ENCODE data around the gene LYPD5. TPM values are rescaled to one million over a fixed set of nuclear protein-coding genes. Genes with fewer than 3 reads are reported as not detected.

LYPD5 gene
- total RNA-seq, 1 donor from 2014 or later = 0.85 TPM

DNA sequence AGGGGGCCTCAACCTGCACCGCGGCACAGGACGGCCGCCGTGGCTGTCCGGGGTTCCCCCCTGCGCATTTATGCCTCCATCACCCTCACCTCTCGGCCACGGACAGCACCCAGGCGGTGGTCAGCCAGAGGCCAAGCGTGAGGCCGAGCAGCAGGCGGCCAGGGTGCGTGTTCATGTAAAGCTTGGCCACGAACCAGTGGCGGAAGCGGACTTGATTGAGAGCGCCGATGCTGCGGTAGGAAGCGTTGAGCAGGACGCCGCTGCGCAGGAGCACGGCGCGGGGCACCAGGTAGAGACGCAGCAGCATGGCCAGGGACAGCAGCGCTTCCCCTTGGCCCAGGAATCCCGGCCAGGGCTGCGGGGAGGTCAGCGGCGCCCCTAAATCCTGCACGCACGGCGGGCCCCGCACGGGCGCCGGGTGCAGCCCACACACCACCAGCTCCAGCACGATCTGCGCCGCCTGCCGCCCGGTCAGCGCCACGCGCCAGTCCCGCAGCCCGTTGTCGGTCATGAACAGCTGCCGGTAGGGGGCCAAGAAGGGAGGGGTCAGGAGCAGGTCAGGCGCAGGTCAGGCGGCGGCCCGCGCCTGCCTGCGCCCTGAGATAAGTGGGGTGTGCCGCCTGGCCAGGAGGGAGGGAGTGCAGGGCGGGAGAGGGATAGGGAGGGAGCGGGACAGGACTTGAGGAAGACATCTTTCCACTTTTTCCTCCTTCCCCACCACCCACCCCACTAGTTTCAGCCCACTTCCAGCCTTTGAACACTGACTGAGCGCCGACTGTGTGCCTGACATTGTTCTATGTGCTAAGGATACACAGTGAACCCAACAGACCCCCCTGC is 27.9 kb downstream of the LYPD5 start:
- Mint-ChIP-seq H3K4me1 (ENCODE audit: unreplicated experiment) (peaks cover 37% of the 10 kb centered on the region), H3K27ac (no peak overlapping the region), H3K9me3 (no peaks in the 10 kb centered on the region), H3K4me3 (peak overlapping the region; percentile 77), H3K27me3 (peaks cover 34% of the 10 kb centered on the region), H3K36me3 (no peaks in the 10 kb centered on the region)
- DNase-seq (ENCODE audit: extremely low spot score, unreplicated experiment) = peak; percentile 82
- TF ChIP-seq, protein P1, sequence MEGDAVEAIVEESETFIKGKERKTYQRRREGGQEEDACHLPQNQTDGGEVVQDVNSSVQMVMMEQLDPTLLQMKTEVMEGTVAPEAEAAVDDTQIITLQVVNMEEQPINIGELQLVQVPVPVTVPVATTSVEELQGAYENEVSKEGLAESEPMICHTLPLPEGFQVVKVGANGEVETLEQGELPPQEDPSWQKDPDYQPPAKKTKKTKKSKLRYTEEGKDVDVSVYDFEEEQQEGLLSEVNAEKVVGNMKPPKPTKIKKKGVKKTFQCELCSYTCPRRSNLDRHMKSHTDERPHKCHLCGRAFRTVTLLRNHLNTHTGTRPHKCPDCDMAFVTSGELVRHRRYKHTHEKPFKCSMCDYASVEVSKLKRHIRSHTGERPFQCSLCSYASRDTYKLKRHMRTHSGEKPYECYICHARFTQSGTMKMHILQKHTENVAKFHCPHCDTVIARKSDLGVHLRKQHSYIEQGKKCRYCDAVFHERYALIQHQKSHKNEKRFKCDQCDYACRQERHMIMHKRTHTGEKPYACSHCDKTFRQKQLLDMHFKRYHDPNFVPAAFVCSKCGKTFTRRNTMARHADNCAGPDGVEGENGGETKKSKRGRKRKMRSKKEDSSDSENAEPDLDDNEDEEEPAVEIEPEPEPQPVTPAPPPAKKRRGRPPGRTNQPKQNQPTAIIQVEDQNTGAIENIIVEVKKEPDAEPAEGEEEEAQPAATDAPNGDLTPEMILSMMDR (conservative IDR thresholded peaks at IDR 0.05) = peak; percentile 76

DNA sequence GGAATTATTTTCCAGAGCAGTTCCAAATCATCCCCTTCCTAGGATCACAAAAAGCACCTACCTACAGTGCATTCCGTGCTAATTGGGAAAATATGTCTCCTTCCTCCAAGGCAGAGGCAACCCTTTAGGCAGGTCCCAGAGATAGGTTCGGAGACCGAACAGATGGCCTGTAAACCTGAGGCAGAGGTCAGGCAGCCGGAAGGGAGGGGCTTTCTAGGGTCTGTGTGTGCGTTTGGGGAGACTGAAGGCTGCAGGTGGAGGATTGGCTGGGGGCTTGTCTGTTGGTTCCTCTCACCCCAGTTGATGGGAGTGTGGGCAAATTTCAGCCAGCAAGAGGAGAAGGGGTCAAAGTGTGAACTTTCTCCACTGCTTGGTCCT is 28.5 kb downstream of the LYPD5 start:
- TF ChIP-seq, protein P1 (conservative IDR thresholded peaks at IDR 0.05) = no peak
- Mint-ChIP-seq H3K4me1 (ENCODE audit: unreplicated experiment) (peaks cover 34% of the 10 kb centered on the region), H3K4me3 (peak overlapping the region; percentile 71), H3K9me3 (no peaks in the 10 kb centered on the region), H3K27me3 (peaks cover 38% of the 10 kb centered on the region), H3K27ac (no peak overlapping the region), H3K36me3 (no peaks in the 10 kb centered on the region)
- DNase-seq (ENCODE audit: extremely low spot score, unreplicated experiment) = no peak

DNA sequence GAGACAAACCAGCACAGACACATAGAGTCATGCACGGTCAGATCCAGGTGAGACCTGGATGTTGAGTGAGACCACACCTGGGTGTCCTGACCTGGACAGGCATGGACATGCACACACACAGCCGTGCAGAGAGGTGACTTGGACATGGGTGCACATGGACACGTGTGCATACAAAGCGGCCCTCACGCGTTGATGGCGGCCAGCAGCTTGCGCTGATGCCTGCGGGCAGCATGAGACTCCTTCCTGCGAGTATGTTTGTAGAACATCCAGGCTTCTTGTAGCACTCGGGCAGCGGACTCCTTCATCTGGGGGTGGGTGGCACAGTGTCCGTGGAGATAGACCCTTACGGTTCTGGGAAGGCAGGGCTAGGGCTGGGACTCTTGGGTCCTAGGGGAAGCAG is 33.0 kb downstream of the LYPD5 start:
- DNase-seq (ENCODE audit: extremely low spot score, unreplicated experiment) = no peak
- Mint-ChIP-seq H3K27me3 (peaks cover 30% of the 10 kb centered on the region), H3K4me1 (ENCODE audit: unreplicated experiment) (peaks cover 13% of the 10 kb centered on the region), H3K9me3 (no peaks in the 10 kb centered on the region), H3K27ac (no peak overlapping the region), H3K4me3 (no peak overlapping the region), H3K36me3 (no peaks in the 10 kb centered on the region)
- TF ChIP-seq, protein P1 (conservative IDR thresholded peaks at IDR 0.05) = no peak

DNA sequence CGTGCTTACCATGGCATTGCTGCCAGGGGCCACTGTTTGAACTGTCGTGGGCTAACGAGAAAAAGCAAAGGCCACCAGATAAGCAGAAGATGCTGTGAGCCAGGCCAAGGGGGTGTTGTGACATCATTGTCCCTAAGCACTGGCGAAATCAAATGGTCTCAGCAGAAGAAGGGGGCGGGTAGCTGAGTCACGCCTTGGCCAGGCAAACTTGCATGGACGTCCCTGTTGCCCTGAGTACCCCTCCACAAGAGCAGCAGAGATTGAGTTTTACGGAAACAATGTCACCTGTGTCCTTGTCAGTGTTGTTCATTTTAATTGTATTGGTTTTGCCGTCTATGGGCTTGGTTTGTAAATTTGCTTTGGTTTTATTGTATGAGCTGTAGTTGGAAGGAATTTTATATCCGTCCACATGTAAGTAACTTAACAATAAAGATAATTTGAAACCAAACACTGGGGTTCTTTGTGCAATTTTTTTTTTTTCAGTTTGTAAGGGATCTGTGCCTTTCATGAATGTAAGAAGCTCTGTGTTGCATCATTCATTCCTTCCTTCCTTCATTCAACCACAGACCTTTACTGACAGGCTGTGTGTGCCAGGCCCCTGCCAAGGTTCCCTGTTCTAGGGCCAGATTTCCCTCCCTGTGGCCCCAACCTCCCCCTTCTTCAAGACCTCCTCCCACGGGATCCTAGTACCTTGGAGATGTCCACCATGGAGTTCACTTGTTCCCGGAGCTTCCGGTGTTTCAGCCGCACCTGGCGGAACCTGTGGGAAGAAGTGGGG is 33.8 kb downstream of the LYPD5 start:
- Mint-ChIP-seq H3K27me3 (peaks cover 25% of the 10 kb centered on the region), H3K36me3 (no peaks in the 10 kb centered on the region), H3K4me3 (no peak overlapping the region), H3K9me3 (no peaks in the 10 kb centered on the region), H3K27ac (no peak overlapping the region), H3K4me1 (ENCODE audit: unreplicated experiment) (peaks cover 10% of the 10 kb centered on the region)
- TF ChIP-seq, protein P1 (conservative IDR thresholded peaks at IDR 0.05) = no peak
- no peak for DNase-seq (ENCODE audit: extremely low spot score, unreplicated experiment)

DNA sequence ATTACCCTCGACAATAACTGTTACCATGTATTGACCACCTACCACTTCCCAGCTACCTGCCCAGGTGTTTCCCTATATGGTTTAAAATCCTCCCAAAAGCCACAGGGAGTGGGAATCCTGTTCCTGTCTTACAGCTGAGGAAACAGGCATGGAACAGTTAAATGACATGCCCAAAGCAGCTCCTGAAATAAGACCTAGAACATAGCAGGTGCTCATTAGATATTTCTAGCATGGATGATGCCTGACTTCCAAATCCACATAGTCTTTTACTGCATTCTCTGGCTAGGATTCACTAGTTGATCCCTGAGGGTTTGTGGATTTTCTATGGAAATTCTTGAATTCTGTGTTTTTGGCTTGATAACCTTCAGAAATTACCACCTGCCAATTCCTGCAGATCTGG is 34.4 kb downstream of the LYPD5 start:
- DNase-seq (ENCODE audit: extremely low spot score, unreplicated experiment) = no peak
- H3K27ac Mint-ChIP-seq = no peak overlapping the region
- TF ChIP-seq, protein P1 (conservative IDR thresholded peaks at IDR 0.05) = no peak

More for the DNA sequence above, 34.4 kb downstream of the LYPD5 start:
- Mint-ChIP-seq H3K4me3 (no peak overlapping the region), H3K4me1 (ENCODE audit: unreplicated experiment) (peaks cover 6% of the 10 kb centered on the region), H3K9me3 (no peaks in the 10 kb centered on the region), H3K27me3 (peaks cover 18% of the 10 kb centered on the region), H3K36me3 (no peaks in the 10 kb centered on the region)

Measured in type B pancreatic cell (in vitro differentiated cells).